Suprapubic skin (tissue), 4 donors: ENCODE results near the gene THOC6. TPM values are rescaled to one million over a fixed set of nuclear protein-coding genes. Genes with fewer than 3 reads are reported as not detected.
A peak's percentile ranks its signal among the peaks of the same experiment; 100 is the strongest.

ENCODE experiments used
- DNase-seq, 2 donors: peaks; one replicate each; pipeline ENCODE4 v3.0.0-alpha.2; 2019; ENCODE audit warnings: low spot score in 2 of 2
- H3K27ac ChIP-seq: fragments of 200-600 bp; sonication (generic); one replicate; pipeline ENCODE4 v1.5.1; 2019
- H3K27me3 ChIP-seq: fragments of 200-600 bp; sonication (generic); one replicate; pipeline ENCODE4 v1.5.1; 2019
- H3K36me3 ChIP-seq: fragments of 200-600 bp; sonication (generic); one replicate; pipeline ENCODE4 v1.5.1; 2019
- H3K4me1 ChIP-seq: fragments of 200-600 bp; sonication (generic); one replicate; pipeline ENCODE4 v1.5.1; 2019
- H3K4me3 ChIP-seq: fragments of 200-600 bp; sonication (generic); one replicate; pipeline ENCODE4 v1.5.1; 2019; ENCODE audit warnings: mild to moderate bottlenecking
- H3K9me3 ChIP-seq: fragments of 200-600 bp; sonication (generic); one replicate; pipeline ENCODE4 v1.5.1; 2019
- CTCF ChIP-seq, 2 donors: fragments of 200-600 bp in 1 of 2; fragments of 450-650 bp in 1 of 2; sonication (generic) in 1 of 2; IDR thresholded peaks; one replicate each; pipeline ENCODE4 v1.5.1; 2016 to 2019; ENCODE audit warnings: antibody characterized with exemption in 2 of 2, mild to moderate bottlenecking in 1 of 2, moderate library complexity in 1 of 2
- EP300 ChIP-seq: sonication (generic); formaldehyde crosslinking; IDR thresholded peaks from one replicate; pipeline ENCODE4 v1.6.1; 2017; ENCODE audit warnings: antibody characterized with exemption
- POLR2A ChIP-seq, 2 donors: fragments of 450-650 bp; IDR thresholded peaks; one replicate each; pipeline ENCODE4 v1.6.1; 2017; ENCODE audit warnings: antibody characterized with exemption in 2 of 2, mild to moderate bottlenecking in 2 of 2, moderate library complexity in 2 of 2
- POLR2AphosphoS5 ChIP-seq, 3 donors: sonication (generic); formaldehyde crosslinking; IDR thresholded peaks; one replicate each; pipeline ENCODE4 v1.6.1; 2017; ENCODE audit warnings: antibody characterized with exemption in 3 of 3
- WGBS: methylation state at CpG from one replicate; pipeline ENCODE4 v1.1.5; 2018; 5-methylcytosine and 5-hydroxymethylcytosine counted together
- total RNA-seq, 4 donors: library from RNA; depleted of rRNA; stranded (reverse); fragments of >200 nt; gene quantifications; one replicate each; pipeline ENCODE4 v1.1.0, GENCODE V29; 2016

The THOC6 gene
- total RNA-seq, 4 donors from 2014 or later = 15.8 to 27.0 (median 24.9) TPM

- H3K36me3 ChIP-seq = no peaks in the 10 kb centered on the region
- peaks cover 57% of the 10 kb centered on the region for H3K4me1 ChIP-seq
- peaks cover 65% of the 10 kb centered on the region for H3K27me3 ChIP-seq
- H3K4me3 ChIP-seq = no peak overlapping the region
- no peak overlapping the region for H3K27ac ChIP-seq
- TF ChIP-seq EP300 (no peak), POLR2AphosphoS5 (IDR thresholded peaks at IDR 0.05) (no peak), CTCF (IDR thresholded peaks at IDR 0.05) (no peak), POLR2A (IDR thresholded peaks at IDR 0.05) (no peak)
- H3K9me3 ChIP-seq = no peaks in the 10 kb centered on the region
- DNase-seq = no peak
- 43% methylated on average over 7 of the region's 7 CpGs for WGBS
These were observed 8.8 kb downstream of the THOC6 start for GRCh38 chr16:3032624-3033023.

- H3K4me1 ChIP-seq = peaks cover 42% of the 10 kb centered on the region
- WGBS = 55% methylated on average over 18 of the region's 19 CpGs
- DNase-seq = no peak
- TF ChIP-seq EP300 = no peak
- no peak for TF ChIP-seq POLR2AphosphoS5 (IDR thresholded peaks at IDR 0.05)
- no peak for TF ChIP-seq CTCF (IDR thresholded peaks at IDR 0.05)
- TF ChIP-seq POLR2A (IDR thresholded peaks at IDR 0.05) = no peak
- peaks cover 77% of the 10 kb centered on the region for H3K27me3 ChIP-seq
- no peaks in the 10 kb centered on the region for H3K9me3 ChIP-seq
- peak overlapping the region; percentile 49 for H3K4me3 ChIP-seq
- H3K27ac ChIP-seq = peak overlapping the region; percentile 77
- no peaks in the 10 kb centered on the region for H3K36me3 ChIP-seq
These were observed 11.6 kb downstream of the THOC6 start for GRCh38 chr16:3035289-3035971.

GRCh38 chr16:3035972-3036725 is 12.3 kb downstream of the THOC6 start:
- H3K27me3 ChIP-seq = peaks cover 82% of the 10 kb centered on the region
- no peak for DNase-seq
- H3K36me3 ChIP-seq = no peaks in the 10 kb centered on the region
- H3K4me3 ChIP-seq = peak overlapping the region; percentile 49
- H3K9me3 ChIP-seq = no peaks in the 10 kb centered on the region
- 4% methylated on average over 17 of the region's 40 CpGs for WGBS
- H3K4me1 ChIP-seq = peaks cover 41% of the 10 kb centered on the region
- peak overlapping the region; percentile 77 for H3K27ac ChIP-seq
- TF ChIP-seq POLR2A (IDR thresholded peaks at IDR 0.05) = no peak
- no peak for TF ChIP-seq CTCF (IDR thresholded peaks at IDR 0.05)
- no peak for TF ChIP-seq EP300
- no peak for TF ChIP-seq POLR2AphosphoS5 (IDR thresholded peaks at IDR 0.05)

GRCh38 chr16:3036726-3037315 is 13.0 kb downstream of the THOC6 start, which contains the start of gene BICDL2:
Gene BICDL2, minus strand, starts transcription at chr16:3036944. Its CDS starts 1,448 bp downstream, at chr16:3035496.
- Histone ChIP-seq H3K9me3 (no peaks in the 10 kb centered on the region), H3K36me3 (no peaks in the 10 kb centered on the region), H3K4me1 (peaks cover 36% of the 10 kb centered on the region), H3K27me3 (peaks cover 85% of the 10 kb centered on the region), H3K27ac (peak within 1 kb of the TSS; percentile 77), H3K4me3 (peak within 1 kb of the TSS; percentile 49)
- DNase-seq = peak in 1 of 2 donors; percentile 71
- WGBS = 30% methylated on average over 6 of the region's 44 CpGs
- no peak for TF ChIP-seq CTCF (IDR thresholded peaks at IDR 0.05)
- no peak for TF ChIP-seq POLR2A (IDR thresholded peaks at IDR 0.05)
- no peak for TF ChIP-seq POLR2AphosphoS5 (IDR thresholded peaks at IDR 0.05)
- no peak for TF ChIP-seq EP300

- peaks cover 85% of the 10 kb centered on the region for H3K27me3 ChIP-seq
- no peaks in the 10 kb centered on the region for H3K36me3 ChIP-seq
- no peaks in the 10 kb centered on the region for H3K9me3 ChIP-seq
- TF ChIP-seq POLR2A (IDR thresholded peaks at IDR 0.05) (no peak), POLR2AphosphoS5 (IDR thresholded peaks at IDR 0.05) (no peak), CTCF (IDR thresholded peaks at IDR 0.05) (no peak), EP300 (no peak)
- H3K4me1 ChIP-seq = peaks cover 30% of the 10 kb centered on the region
- 29% methylated on average over 2 of the region's 11 CpGs for WGBS
- DNase-seq = no peak
- H3K27ac ChIP-seq = peak overlapping the region; percentile 23
- H3K4me3 ChIP-seq = no peak overlapping the region
These were observed 14.4 kb downstream of the THOC6 start for GRCh38 chr16:3038256-3038655.
